ENCODE results near the gene ENPP6.

ENPP6 gene

DNA sequence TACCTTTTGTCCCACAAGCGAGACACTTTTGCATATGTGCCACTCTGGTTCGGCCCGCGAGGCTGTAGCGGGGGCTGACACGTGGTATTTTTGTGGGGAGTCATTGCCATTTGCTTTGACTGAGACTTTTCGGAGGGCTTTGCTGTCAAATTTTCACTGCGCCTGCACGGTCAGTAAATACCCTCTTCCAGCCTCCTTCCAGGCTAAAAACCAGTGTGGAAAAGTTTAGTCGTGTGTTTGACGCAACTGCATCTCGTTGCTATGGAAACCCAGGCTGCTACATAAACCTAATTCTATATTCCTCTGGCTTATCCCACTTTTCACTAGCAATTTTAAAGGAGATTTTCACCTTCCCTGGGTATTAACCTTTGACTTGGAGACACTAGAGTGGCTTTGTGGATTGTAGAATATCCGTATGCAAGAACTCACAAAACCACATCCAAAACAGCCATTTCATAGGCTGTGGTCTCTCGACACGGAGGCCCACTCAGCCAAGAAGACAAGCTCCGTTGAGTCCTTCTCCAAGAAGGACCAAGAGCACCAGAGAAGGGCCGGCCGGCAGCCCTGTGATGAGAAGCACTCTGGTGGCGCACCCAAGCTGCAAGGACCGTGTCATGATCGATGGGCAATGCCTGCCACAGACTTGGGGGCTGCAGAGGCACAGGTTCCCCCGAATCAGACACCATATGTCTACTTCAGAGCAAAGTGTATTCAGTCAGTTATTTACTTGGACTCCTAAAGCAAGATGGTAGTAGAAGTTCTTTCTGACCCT is 38.4 kb upstream of the ENPP6 start:
- no peak for FAIRE-seq
- TF ChIP-seq TAF1 (IDR thresholded peaks at IDR 0.05; ENCODE audit: low read depth, low read length), result no peak
- TF ChIP-seq POU2F2 (IDR thresholded peaks at IDR 0.05; ENCODE audit: low read depth, low read length), result no peak
- TF ChIP-seq POLR2A (IDR thresholded peaks at IDR 0.05; ENCODE audit: low read depth, low read length), result no peak
- no peak for TF ChIP-seq POLR2AphosphoS5 (IDR thresholded peaks at IDR 0.05; ENCODE audit: low read depth, low read length)
- DNase-seq (ENCODE audit: insufficient read length, low spot score), result no peak

DNA sequence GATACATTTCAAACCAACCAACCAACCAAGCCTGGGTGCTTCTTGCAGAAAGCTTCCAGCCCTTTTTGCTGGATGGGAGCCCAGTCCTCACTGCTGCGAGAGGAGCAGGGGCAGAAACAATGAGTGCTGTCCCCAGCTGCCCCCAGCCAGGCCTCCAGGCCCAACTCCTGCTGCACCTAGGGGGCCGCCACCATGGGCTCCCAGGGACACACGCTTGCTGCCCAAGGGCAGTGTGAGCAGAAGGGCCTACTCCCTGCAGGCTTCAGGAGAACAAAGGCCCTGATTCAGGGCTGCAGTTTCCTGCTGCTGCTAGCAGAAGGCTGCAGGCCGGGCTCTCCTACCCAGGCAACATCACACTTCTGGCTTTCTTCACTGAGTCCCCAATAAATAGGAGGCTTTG is 37.7 kb upstream of the ENPP6 start:
- TF ChIP-seq POU2F2 (IDR thresholded peaks at IDR 0.05; ENCODE audit: low read depth, low read length) (no peak), POLR2AphosphoS5 (IDR thresholded peaks at IDR 0.05; ENCODE audit: low read depth, low read length) (no peak), SPI1 (IDR thresholded peaks at IDR 0.05; ENCODE audit: low read depth, low read length) (no peak), PAX5 (IDR thresholded peaks at IDR 0.05; ENCODE audit: insufficient read depth, low read length, severe bottlenecking) (no peak), TAF1 (IDR thresholded peaks at IDR 0.05; ENCODE audit: low read depth, low read length) (no peak), POLR2A (IDR thresholded peaks at IDR 0.05; ENCODE audit: low read depth, low read length) (no peak)
- FAIRE-seq (no peak), DNase-seq (ENCODE audit: insufficient read length, low spot score) (no peak)

DNA sequence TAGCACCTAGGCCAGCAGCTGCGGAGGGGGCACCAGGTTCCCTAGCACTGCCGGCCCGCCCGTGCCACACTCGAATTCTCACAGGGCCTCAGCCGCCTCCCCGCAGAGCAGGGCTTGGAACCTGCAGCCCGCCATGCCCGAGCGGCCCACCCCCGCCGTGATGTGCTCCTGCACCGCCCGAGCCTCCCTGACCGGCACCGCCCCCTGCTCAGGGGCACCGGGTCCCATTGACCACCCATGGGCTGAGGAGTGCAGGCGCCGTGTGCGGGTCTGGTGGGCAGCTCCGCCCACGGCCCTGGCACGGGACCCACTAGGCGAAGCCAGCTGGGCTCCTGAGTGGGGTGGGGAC is 35.4 kb upstream of the ENPP6 start:
- TF ChIP-seq POLR2AphosphoS5 (IDR thresholded peaks at IDR 0.05; ENCODE audit: low read depth, low read length) (no peak), SPI1 (IDR thresholded peaks at IDR 0.05; ENCODE audit: low read depth, low read length) (no peak)
- DNase-seq (ENCODE audit: insufficient read length, low spot score) (no peak), FAIRE-seq (no peak)

DNA sequence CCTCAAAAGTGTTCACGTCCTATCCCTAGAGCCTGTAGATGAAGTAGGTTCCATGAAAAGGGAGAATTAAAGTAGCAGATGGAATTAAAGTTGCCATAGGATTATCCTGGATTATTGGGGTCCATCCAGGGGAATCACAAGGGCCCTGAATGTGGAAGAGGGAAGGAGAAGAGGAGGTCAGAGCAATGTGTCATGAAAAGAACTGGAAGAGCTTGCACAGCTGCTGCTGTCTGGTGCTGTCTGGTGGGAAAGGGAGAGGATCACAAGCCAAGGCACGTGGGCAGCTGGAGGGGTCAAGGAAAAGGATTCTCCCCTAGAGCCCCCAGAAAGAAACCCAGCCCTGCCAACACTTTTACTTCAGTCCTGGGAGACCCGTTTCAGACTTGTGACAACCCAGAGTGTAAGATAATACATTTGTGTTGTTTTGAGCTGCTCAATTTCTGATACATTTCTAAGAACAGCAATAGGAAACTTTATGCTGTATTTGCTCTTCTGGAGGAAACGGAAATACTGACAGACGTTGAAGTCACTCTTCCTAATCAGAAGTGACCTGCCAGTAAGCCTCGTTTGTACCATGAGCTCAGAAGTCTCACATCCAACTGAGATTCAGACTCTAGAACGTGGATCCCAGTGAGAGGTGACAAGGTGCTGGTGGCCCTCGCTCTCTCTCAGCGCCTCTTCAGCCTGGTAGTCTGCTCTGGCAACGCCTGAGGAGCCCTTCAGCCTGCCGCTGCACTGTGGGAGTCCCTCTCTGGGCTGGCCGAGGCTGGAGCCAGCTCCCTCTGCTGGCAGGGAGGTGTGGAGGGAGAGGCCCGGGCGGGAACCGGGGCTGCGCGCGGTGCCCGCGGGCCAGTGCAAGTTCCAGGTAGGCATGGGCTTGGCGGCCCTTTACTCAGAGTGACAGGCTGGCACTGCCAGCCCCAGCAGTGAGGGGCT is 34.7 kb upstream of the ENPP6 start:
- peak; percentile 20 for FAIRE-seq

DNA sequence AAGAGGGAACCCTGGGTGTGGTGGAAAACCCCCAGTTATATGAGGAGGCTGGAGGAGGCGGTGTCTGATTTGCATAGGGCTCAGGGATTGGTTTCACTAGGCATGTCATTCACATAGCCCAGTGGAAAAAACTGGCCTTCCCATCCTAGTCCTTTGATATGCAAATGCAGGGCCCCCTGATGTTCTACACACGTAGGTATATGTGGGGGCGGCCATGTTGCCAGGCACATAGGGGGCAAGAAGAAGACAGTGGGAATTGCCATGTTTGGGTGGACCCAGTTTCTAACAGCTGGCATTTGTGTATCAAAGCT is 34.0 kb upstream of the ENPP6 start:
- FAIRE-seq (no peak), DNase-seq (ENCODE audit: insufficient read length, low spot score) (no peak)

More for the DNA sequence above, 34.7 kb upstream of the ENPP6 start:
- TF ChIP-seq POU2F2 (IDR thresholded peaks at IDR 0.05; ENCODE audit: low read depth, low read length), result no peak
- TF ChIP-seq PAX5 (IDR thresholded peaks at IDR 0.05; ENCODE audit: insufficient read depth, low read length, severe bottlenecking), result no peak
- no peak for TF ChIP-seq POLR2AphosphoS5 (IDR thresholded peaks at IDR 0.05; ENCODE audit: low read depth, low read length)
- TF ChIP-seq SPI1 (IDR thresholded peaks at IDR 0.05; ENCODE audit: low read depth, low read length), result no peak
- no peak for TF ChIP-seq POLR2A (IDR thresholded peaks at IDR 0.05; ENCODE audit: low read depth, low read length)
- TF ChIP-seq TAF1 (IDR thresholded peaks at IDR 0.05; ENCODE audit: low read depth, low read length), result no peak
- DNase-seq (ENCODE audit: insufficient read length, low spot score), result no peak

DNA sequence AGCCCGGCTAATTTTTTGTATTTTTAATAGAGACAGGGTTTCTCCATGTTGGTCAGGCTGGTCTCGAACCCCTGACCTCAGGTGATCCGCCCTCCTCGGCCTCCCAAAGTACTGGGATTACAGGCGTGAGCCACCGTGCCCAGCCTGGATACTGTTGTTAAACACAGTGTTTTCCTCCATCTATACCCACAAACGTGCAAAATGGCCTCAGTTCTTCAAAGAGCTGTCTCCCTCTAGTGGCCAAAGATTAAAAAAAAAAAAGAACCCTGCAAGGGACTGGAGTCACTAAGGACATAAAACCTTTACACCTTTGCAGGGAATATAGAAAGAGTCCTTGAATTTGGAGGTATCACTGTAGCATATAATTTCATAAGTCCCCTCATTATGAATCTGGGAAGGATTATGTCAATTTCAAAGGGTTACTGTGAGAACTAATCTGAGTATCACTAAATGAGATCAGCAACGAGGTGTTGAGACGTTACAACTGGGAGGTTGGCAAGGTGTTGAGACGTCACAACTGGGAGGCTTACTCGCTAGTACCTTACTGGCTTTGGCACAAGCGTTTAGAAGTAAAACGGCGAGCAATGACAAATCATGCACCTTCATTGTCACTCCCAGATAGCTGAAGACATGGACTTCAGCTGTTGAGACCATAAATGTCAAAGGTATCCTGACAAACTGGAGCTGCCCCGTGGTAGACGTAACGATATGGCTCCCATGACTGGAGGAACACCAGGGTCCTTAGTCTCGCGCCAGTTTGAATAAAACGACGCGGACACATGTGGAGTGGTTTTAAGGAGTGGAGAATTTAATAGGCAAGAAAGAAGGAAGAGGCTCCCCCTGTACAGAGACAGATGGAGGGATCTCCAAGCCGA is 33.4 kb upstream of the ENPP6 start:
- DNase-seq (ENCODE audit: insufficient read length, low spot score), result no peak
- TF ChIP-seq POLR2A (IDR thresholded peaks at IDR 0.05; ENCODE audit: low read depth, low read length) (no peak), POLR2AphosphoS5 (IDR thresholded peaks at IDR 0.05; ENCODE audit: low read depth, low read length) (no peak), POU2F2 (IDR thresholded peaks at IDR 0.05; ENCODE audit: low read depth, low read length) (no peak), SPI1 (IDR thresholded peaks at IDR 0.05; ENCODE audit: low read depth, low read length) (no peak), TAF1 (IDR thresholded peaks at IDR 0.05; ENCODE audit: low read depth, low read length) (no peak), PAX5 (IDR thresholded peaks at IDR 0.05; ENCODE audit: insufficient read depth, low read length, severe bottlenecking) (no peak)
- FAIRE-seq, result peak; percentile 69

More for the DNA sequence above, 34.0 kb upstream of the ENPP6 start:
- TF ChIP-seq TAF1 (IDR thresholded peaks at IDR 0.05; ENCODE audit: low read depth, low read length) (no peak), POLR2A (IDR thresholded peaks at IDR 0.05; ENCODE audit: low read depth, low read length) (no peak), PAX5 (IDR thresholded peaks at IDR 0.05; ENCODE audit: insufficient read depth, low read length, severe bottlenecking) (no peak), SPI1 (IDR thresholded peaks at IDR 0.05; ENCODE audit: low read depth, low read length) (no peak), POU2F2 (IDR thresholded peaks at IDR 0.05; ENCODE audit: low read depth, low read length) (no peak), POLR2AphosphoS5 (IDR thresholded peaks at IDR 0.05; ENCODE audit: low read depth, low read length) (no peak)

DNA sequence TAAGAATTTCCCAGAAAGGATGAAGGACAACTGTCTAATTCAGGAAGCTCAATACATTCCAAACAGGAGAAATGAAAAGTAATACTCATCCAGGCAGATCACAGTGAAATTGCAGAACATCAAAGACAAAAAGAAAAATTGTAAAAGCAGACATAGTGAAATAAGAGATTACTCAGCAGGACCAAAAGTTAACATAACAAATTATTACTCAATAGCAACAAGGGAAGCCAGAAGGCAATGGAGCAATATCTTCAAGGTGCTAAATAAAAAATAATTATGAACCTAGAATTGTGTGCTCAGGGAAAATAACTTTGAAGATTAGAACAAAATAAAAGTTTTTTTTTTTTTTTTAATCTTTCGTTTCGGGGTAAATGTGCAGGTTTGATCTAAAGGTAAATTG is 30.5 kb upstream of the ENPP6 start:
- TF ChIP-seq POLR2AphosphoS5 (IDR thresholded peaks at IDR 0.05; ENCODE audit: low read depth, low read length) (no peak), POLR2A (IDR thresholded peaks at IDR 0.05; ENCODE audit: low read depth, low read length) (no peak), PAX5 (IDR thresholded peaks at IDR 0.05; ENCODE audit: insufficient read depth, low read length, severe bottlenecking) (no peak), POU2F2 (IDR thresholded peaks at IDR 0.05; ENCODE audit: low read depth, low read length) (no peak)
- FAIRE-seq (no peak), DNase-seq (ENCODE audit: insufficient read length, low spot score) (no peak)

DNA sequence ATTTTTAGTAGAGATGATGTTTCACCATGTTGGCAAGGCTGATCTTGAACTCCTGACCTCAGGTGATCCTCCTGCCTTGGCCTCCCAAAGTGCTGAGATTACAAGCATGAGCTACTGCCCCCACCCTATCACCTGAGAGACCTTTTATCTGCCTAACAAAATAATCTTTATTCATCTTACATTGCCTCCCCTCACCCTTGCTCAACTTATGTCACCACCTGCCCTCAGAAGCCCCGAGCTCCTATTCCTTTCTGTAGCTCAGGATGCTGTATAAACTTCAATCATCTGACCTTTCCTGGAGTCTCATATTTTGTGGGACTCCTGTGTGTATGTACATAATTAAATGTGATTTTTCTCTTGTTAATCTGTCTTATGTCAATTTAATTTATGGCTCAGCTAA is 29.7 kb upstream of the ENPP6 start:
- no peak for FAIRE-seq
- DNase-seq (ENCODE audit: insufficient read length, low spot score), result no peak
- TF ChIP-seq POLR2AphosphoS5 (IDR thresholded peaks at IDR 0.05; ENCODE audit: low read depth, low read length), result no peak
- TF ChIP-seq PAX5 (IDR thresholded peaks at IDR 0.05; ENCODE audit: insufficient read depth, low read length, severe bottlenecking), result no peak
- TF ChIP-seq SPI1 (IDR thresholded peaks at IDR 0.05; ENCODE audit: low read depth, low read length), result no peak
- no peak for TF ChIP-seq POLR2A (IDR thresholded peaks at IDR 0.05; ENCODE audit: low read depth, low read length)
- TF ChIP-seq TAF1 (IDR thresholded peaks at IDR 0.05; ENCODE audit: low read depth, low read length), result no peak
- TF ChIP-seq POU2F2 (IDR thresholded peaks at IDR 0.05; ENCODE audit: low read depth, low read length), result no peak

DNA sequence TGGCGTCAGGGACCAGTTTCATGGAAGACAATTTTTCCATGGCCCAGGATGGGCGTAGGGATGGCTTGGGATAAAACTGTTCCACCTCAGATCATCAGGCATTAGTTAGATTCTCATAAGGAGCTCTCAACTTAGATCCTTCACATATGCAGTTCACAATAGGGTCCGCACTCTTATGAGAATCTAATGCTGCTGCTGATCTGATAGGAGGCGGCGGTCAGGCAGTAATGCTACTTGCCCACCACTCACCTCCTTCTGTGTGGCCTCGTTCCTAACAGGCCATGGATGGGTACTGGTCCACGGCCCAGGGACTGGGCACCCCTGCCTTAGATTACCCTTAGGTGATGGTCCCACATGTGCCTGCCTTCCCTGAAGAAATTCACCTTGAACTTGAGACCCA is 28.8 kb upstream of the ENPP6 start:
- FAIRE-seq (no peak), DNase-seq (ENCODE audit: insufficient read length, low spot score) (no peak)
- TF ChIP-seq TAF1 (IDR thresholded peaks at IDR 0.05; ENCODE audit: low read depth, low read length), result no peak
- no peak for TF ChIP-seq SPI1 (IDR thresholded peaks at IDR 0.05; ENCODE audit: low read depth, low read length)
- TF ChIP-seq PAX5 (IDR thresholded peaks at IDR 0.05; ENCODE audit: insufficient read depth, low read length, severe bottlenecking), result no peak
- no peak for TF ChIP-seq POU2F2 (IDR thresholded peaks at IDR 0.05; ENCODE audit: low read depth, low read length)
- TF ChIP-seq POLR2AphosphoS5 (IDR thresholded peaks at IDR 0.05; ENCODE audit: low read depth, low read length), result no peak
- no peak for TF ChIP-seq POLR2A (IDR thresholded peaks at IDR 0.05; ENCODE audit: low read depth, low read length)
